Fibroblast of lung (primary cell): ENCODE data around the gene DNAJC7. TPM values are rescaled to one million over a fixed set of nuclear protein-coding genes. Genes with fewer than 3 reads are reported as not detected.

Experiments used
- DNase-seq, 2 donors: peaks; one replicate each; pipeline versions ENCODE4 v3.0.0 to v3.0.0-alpha.2; 2010; ENCODE audit warnings: low read depth in 2 of 2
- H2AFZ ChIP-seq: 2 replicates; pipeline ENCODE4 v1.5.1; 2012; ENCODE audit warnings: low read length, control low read depth, inconsistent platforms
- H3K27ac ChIP-seq: 2 replicates; pipeline ENCODE4 v1.5.1; 2011; ENCODE audit warnings: low read length, control low read depth; ENCODE audit not compliant: insufficient read depth
- H3K27me3 ChIP-seq: 2 replicates; pipeline ENCODE4 v1.5.1; 2011; ENCODE audit warnings: mild to moderate bottlenecking, low read length; ENCODE audit not compliant: control insufficient read depth, insufficient read depth
- H3K36me3 ChIP-seq: 2 replicates; pipeline ENCODE4 v1.5.1; 2011; ENCODE audit warnings: low read length; ENCODE audit not compliant: control insufficient read depth, insufficient read depth
- H3K4me1 ChIP-seq: 2 replicates; pipeline ENCODE4 v1.5.1; 2011; ENCODE audit warnings: low read length; ENCODE audit not compliant: control insufficient read depth, insufficient read depth; ENCODE audit errors: extremely low read depth
- H3K4me2 ChIP-seq: 2 replicates; pipeline ENCODE4 v1.5.1; 2011; ENCODE audit warnings: low read length, control low read depth; ENCODE audit not compliant: insufficient read depth; ENCODE audit errors: extremely low read depth
- H3K4me3 ChIP-seq, 4 experiments: fragments of 200-600 bp in 1 of 4; sonication (generic) in 1 of 4; replicated peaks in 1 of 4; 2 replicates each; pipeline ENCODE4 v1.5.1; 2011 to 2016; ENCODE audit warnings: low read length in 4 of 4, low read depth in 3 of 4, mild to moderate bottlenecking in 3 of 4, control low read depth in 2 of 4, inconsistent platforms in 1 of 4, mixed read lengths in 1 of 4; ENCODE audit not compliant: insufficient read depth in 1 of 4; ENCODE audit errors: control extremely low read depth in 1 of 4
- H3K79me2 ChIP-seq: 2 replicates; pipeline ENCODE4 v1.5.1; 2012; ENCODE audit warnings: mild to moderate bottlenecking, low read length, inconsistent platforms; ENCODE audit not compliant: control insufficient read depth, insufficient read depth
- H3K9ac ChIP-seq: 2 replicates; pipeline ENCODE4 v1.5.1; 2011; ENCODE audit warnings: mild to moderate bottlenecking, low read length, control low read depth; ENCODE audit not compliant: insufficient read depth
- H3K9me3 ChIP-seq: 2 replicates; pipeline ENCODE4 v1.5.1; 2012; ENCODE audit warnings: low read depth, low read length; ENCODE audit not compliant: control insufficient read depth, insufficient read depth
- H4K20me1 ChIP-seq: 2 replicates; pipeline ENCODE4 v1.5.1; 2011; ENCODE audit warnings: low read length; ENCODE audit not compliant: control insufficient read depth, insufficient read depth; ENCODE audit errors: extremely low read depth
- CTCF ChIP-seq, 2 donors: IDR thresholded peaks in 1 of 2; conservative IDR thresholded peaks in 1 of 2; 1 replicate in 1 of 2; 2 replicates in 1 of 2; pipeline ENCODE4 v1.5.1; 2011 to 2012; ENCODE audit warnings: low read length in 2 of 2, control low read depth in 1 of 2, inconsistent platforms in 1 of 2, low read depth in 1 of 2, mild to moderate bottlenecking in 1 of 2
- EZH2 ChIP-seq: IDR thresholded peaks from 2 replicates; pipeline ENCODE4 v1.5.1; 2012; ENCODE audit warnings: low read length, control low read depth, mild to moderate bottlenecking; ENCODE audit errors: missing control alignments
- polyA plus RNA-seq, 2 donors: library from polyadenylated mRNA; depleted of rRNA in 1 of 2; stranded (reverse) in 1 of 2; unstranded in 1 of 2; fragments of >200 nt; gene quantifications; 2 replicates each; pipeline ENCODE4 v1.2.1, GENCODE V29; 2011 to 2012; ENCODE audit warnings: missing spikeins in 1 of 2
- total RNA-seq: library from RNA; depleted of rRNA; stranded (reverse); fragments of >200 nt; gene quantifications from 2 replicates; pipeline ENCODE4 v1.2.1, GENCODE V29; 2014

The DNAJC7 gene
- total and polyA plus RNA-seq, 2 donors (not counting 1 experiment from before 2014, with no cell fraction given): 53.5 to 78.8 TPM

GRCh38 chr17:42019509-42020404, 2.5 kb upstream of the DNAJC7 start, which contains the start of gene NKIRAS2:
TSS of gene NKIRAS2 (plus strand) at chr17:42020090. CDS start at chr17:42021578, 1,488 bp downstream.
- H3K79me2 ChIP-seq: peaks cover 38% of the 10 kb centered on the region
- H4K20me1 ChIP-seq: no peaks in the 10 kb centered on the region
- peak; percentile 75 to 76 for TF ChIP-seq CTCF (conservative IDR thresholded peaks at IDR 0.05 in 1 of 2, IDR thresholded peaks at IDR 0.05 in 1 of 2; ENCODE audit: low read depth in 1 of 2, low read length in 2 of 2)
- TF ChIP-seq EZH2: no peak

GRCh38 chr17:42018988-42019387, 1.7 kb upstream of the DNAJC7 start:
- Histone ChIP-seq H3K79me2 (peaks cover 46% of the 10 kb centered on the region), H3K4me2 (no peak overlapping the region), H3K36me3 (peaks cover 12% of the 10 kb centered on the region), H3K27me3 (no peaks in the 10 kb centered on the region), H2AFZ (no peak overlapping the region), H3K9ac (no peak overlapping the region), H3K9me3 (no peaks in the 10 kb centered on the region), H3K4me3 (no peak overlapping the region), H4K20me1 (no peaks in the 10 kb centered on the region), H3K4me1 (peaks cover 4% of the 10 kb centered on the region), H3K27ac (no peak overlapping the region)
- no peak for DNase-seq
- TF ChIP-seq EZH2: no peak
- TF ChIP-seq CTCF (conservative IDR thresholded peaks at IDR 0.05 in 1 of 2, IDR thresholded peaks at IDR 0.05 in 1 of 2; ENCODE audit: low read depth in 1 of 2, low read length in 2 of 2): no peak

More at GRCh38 chr17:42019509-42020404, 2.5 kb upstream of the DNAJC7 start, which contains the start of gene NKIRAS2:
- no peaks in the 10 kb centered on the region for H3K27me3 ChIP-seq
- peak within 1 kb of the TSS; percentile 89 for H3K9ac ChIP-seq
- no peaks in the 10 kb centered on the region for H3K9me3 ChIP-seq
- H3K4me1 ChIP-seq: peaks cover 5% of the 10 kb centered on the region
- H3K4me3 ChIP-seq: peak within 1 kb of the TSS; percentile 90 to 98 (median 96)
- peaks cover 14% of the 10 kb centered on the region for H3K36me3 ChIP-seq
- H2AFZ ChIP-seq: peak within 1 kb of the TSS; percentile 86
- H3K4me2 ChIP-seq: peak within 1 kb of the TSS; percentile 83
- peak within 1 kb of the TSS; percentile 88 for H3K27ac ChIP-seq
- DNase-seq: peak; percentile 89 to 90

- peak overlapping the region; percentile 96 for H3K27ac ChIP-seq
- peaks cover 53% of the 10 kb centered on the region for H3K79me2 ChIP-seq
- H3K9ac ChIP-seq: no peak overlapping the region
- H3K27me3 ChIP-seq: no peaks in the 10 kb centered on the region
- peak overlapping the region; percentile 80 to 99 (median 88) for H3K4me3 ChIP-seq
- H3K4me1 ChIP-seq: peaks cover 4% of the 10 kb centered on the region
- DNase-seq: no peak
- peak overlapping the region; percentile 93 for H3K4me2 ChIP-seq
- H2AFZ ChIP-seq: peak overlapping the region; percentile 94
- H4K20me1 ChIP-seq: no peaks in the 10 kb centered on the region
- H3K36me3 ChIP-seq: peaks cover 7% of the 10 kb centered on the region
- TF ChIP-seq CTCF (conservative IDR thresholded peaks at IDR 0.05 in 1 of 2, IDR thresholded peaks at IDR 0.05 in 1 of 2; ENCODE audit: low read depth in 1 of 2, low read length in 2 of 2): no peak
- no peak for TF ChIP-seq EZH2
- H3K9me3 ChIP-seq: no peaks in the 10 kb centered on the region
Measured at GRCh38 chr17:42018339-42018738, 1.1 kb upstream of the DNAJC7 start.
